Measurements from ENCODE around the gene TOR1A. TPM values are rescaled to one million over a fixed set of nuclear protein-coding genes. Genes with fewer than 3 reads are reported as not detected.

TOR1A gene
- total RNA-seq, 1 donor from 2014 or later: 30.0 TPM

- no peaks in the 10 kb centered on the region for H3K9me3 ChIP-seq
- H3K27me3 ChIP-seq: no peaks in the 10 kb centered on the region
- H3K36me3 ChIP-seq: no peaks in the 10 kb centered on the region
- H3K27ac ChIP-seq: no peak overlapping the region
- TF ChIP-seq POLR2A (IDR thresholded peaks at IDR 0.05) (no peak), POLR2AphosphoS5 (IDR thresholded peaks at IDR 0.05; ENCODE audit: insufficient read depth in 1 of 2, low read depth in 1 of 2) (no peak)
- TF ChIP-seq, protein P1, sequence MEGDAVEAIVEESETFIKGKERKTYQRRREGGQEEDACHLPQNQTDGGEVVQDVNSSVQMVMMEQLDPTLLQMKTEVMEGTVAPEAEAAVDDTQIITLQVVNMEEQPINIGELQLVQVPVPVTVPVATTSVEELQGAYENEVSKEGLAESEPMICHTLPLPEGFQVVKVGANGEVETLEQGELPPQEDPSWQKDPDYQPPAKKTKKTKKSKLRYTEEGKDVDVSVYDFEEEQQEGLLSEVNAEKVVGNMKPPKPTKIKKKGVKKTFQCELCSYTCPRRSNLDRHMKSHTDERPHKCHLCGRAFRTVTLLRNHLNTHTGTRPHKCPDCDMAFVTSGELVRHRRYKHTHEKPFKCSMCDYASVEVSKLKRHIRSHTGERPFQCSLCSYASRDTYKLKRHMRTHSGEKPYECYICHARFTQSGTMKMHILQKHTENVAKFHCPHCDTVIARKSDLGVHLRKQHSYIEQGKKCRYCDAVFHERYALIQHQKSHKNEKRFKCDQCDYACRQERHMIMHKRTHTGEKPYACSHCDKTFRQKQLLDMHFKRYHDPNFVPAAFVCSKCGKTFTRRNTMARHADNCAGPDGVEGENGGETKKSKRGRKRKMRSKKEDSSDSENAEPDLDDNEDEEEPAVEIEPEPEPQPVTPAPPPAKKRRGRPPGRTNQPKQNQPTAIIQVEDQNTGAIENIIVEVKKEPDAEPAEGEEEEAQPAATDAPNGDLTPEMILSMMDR (IDR thresholded peaks at IDR 0.05): no peak
- H3K4me3 ChIP-seq: no peak overlapping the region
- no peak for DNase-seq (ENCODE audit: extremely low spot score in 2 of 2)
- H3K4me1 ChIP-seq: peaks cover 17% of the 10 kb centered on the region
- intact Hi-C loops (cut with DNase I): no loop called here
Observed at GRCh38 chr9:129773262-129774048, 50.5 kb downstream of the TOR1A start.

DNA sequence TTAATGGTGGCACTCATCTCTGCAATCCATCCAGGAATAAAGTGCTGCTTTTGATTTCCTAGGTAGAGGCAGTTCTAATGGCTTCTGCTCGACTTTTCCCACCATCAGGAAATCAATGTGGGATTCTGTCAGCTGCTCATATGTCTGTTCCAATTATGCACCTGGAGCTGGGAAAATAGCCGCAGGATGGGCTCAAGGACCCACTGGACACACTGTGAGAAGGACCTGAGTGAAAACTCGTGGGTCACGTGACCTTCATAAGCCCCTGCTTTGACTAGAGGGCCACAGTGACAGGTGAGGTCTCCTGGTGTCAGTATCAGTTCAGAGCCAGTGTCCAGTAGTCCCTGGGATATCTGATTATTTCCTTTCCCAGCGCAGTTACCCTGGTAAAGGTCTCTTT, 53.2 kb downstream of the TOR1A start:
- Histone ChIP-seq H3K4me1 (no peaks in the 10 kb centered on the region), H3K27me3 (no peaks in the 10 kb centered on the region), H3K27ac (no peak overlapping the region), H3K36me3 (no peaks in the 10 kb centered on the region), H3K9me3 (no peaks in the 10 kb centered on the region), H3K4me3 (no peak overlapping the region)
- no peak for DNase-seq (ENCODE audit: extremely low spot score in 2 of 2)
- intact Hi-C loops (cut with DNase I): no loop called here
- TF ChIP-seq POLR2AphosphoS5 (IDR thresholded peaks at IDR 0.05; ENCODE audit: insufficient read depth in 1 of 2, low read depth in 1 of 2): no peak
- TF ChIP-seq POLR2A (IDR thresholded peaks at IDR 0.05): no peak
- TF ChIP-seq, protein P1 (IDR thresholded peaks at IDR 0.05): no peak

GRCh38 chr9:129769669-129770068, 54.3 kb downstream of the TOR1A start:
- intact Hi-C loops (cut with DNase I): no loop called here
- Histone ChIP-seq H3K27me3 (no peaks in the 10 kb centered on the region), H3K36me3 (no peaks in the 10 kb centered on the region), H3K4me3 (no peak overlapping the region), H3K4me1 (no peaks in the 10 kb centered on the region), H3K9me3 (no peaks in the 10 kb centered on the region), H3K27ac (no peak overlapping the region)
- no peak for DNase-seq (ENCODE audit: extremely low spot score in 2 of 2)
- TF ChIP-seq POLR2AphosphoS5 (IDR thresholded peaks at IDR 0.05; ENCODE audit: insufficient read depth in 1 of 2, low read depth in 1 of 2) (no peak), POLR2A (IDR thresholded peaks at IDR 0.05) (no peak)
- TF ChIP-seq, protein P1 (IDR thresholded peaks at IDR 0.05): no peak

DNA sequence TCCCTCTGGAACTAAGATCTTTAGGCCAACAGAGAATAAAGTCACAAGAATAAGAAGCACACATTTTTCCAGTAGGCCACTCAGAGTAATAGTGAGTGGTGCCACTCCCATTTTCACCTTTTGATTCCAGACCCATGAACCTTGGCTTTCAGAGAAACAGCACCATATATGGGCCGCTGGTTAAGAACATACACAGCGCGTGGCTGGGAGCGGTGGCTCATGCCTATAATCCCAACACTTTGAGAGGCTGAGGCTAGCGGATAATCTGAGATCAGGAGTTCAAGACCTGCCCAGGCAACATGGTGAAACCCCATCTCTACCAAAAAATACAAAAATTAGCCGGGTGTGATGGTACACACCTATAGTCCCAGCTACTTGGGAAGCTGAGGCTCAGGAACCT, 55.5 kb downstream of the TOR1A start:
- intact Hi-C loops (cut with DNase I): no loop called here

More for the DNA sequence above, 55.5 kb downstream of the TOR1A start:
- TF ChIP-seq, protein P1 (IDR thresholded peaks at IDR 0.05): no peak
- TF ChIP-seq POLR2AphosphoS5 (IDR thresholded peaks at IDR 0.05; ENCODE audit: insufficient read depth in 1 of 2, low read depth in 1 of 2) (no peak), POLR2A (IDR thresholded peaks at IDR 0.05) (no peak)
- Histone ChIP-seq H3K4me3 (no peak overlapping the region), H3K4me1 (peaks cover 2% of the 10 kb centered on the region), H3K9me3 (no peaks in the 10 kb centered on the region), H3K27ac (no peak overlapping the region), H3K27me3 (no peaks in the 10 kb centered on the region), H3K36me3 (no peaks in the 10 kb centered on the region)
- no peak for DNase-seq (ENCODE audit: extremely low spot score in 2 of 2)

Measured in vagina (tissue), 2 donors.